ENCODE measurements around the gene FAM187B. TPM values are rescaled to one million over a fixed set of nuclear protein-coding genes. Genes with fewer than 3 reads are reported as not detected.
"Not testable (repeated sequence)": the region's sequence is repeated elsewhere in the genome, so short reads cannot be mapped to it uniquely, and the experiment has no call there.

FAM187B gene
- total RNA-seq, 1 donor from 2014 or later, result not detected

DNA sequence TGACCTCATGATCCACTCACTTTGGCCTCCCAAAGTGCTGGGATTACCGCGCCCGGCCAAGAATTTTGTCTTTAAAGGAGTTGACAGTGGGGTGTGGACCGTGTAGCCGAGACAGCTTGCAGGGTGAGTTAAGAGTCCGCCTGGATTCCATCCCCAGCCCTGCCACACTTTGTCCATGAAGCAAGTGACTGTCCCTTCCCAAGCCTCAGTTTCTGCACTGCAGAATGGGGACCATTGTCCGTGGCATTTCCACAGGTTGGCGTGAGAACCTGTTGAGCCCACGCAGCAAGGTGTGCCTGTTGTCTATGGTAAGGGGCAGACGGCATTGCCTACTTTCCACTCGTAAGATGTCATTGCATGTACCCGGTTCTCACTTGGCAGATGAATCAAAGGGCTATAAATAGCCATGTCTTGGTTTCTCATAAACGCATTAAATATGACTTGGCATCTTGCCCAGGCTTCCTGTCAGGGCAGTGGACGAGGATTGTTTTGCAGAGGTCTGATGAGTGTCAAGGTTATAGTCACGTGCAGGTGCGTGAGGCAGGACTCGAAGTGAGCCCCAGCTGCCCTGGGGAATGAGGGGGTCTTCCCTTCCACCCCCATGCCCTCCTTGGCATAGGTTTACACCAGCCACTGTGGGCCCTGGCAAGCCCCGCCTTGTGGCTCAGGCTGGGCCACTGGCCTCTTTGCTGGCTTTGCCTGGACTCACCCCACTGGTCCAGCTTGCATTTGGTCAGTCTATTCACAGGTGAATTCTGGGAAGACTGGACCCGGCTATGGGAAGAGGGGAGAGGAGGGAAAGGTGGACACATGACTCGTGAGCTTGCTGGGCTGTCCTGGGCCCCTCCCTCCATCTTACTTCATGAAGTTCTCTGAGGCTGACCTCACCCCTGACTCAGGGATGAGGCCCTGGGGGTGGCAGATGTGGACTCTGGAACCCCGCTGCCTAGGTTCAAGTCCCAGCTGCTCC lies 14.6 kb downstream of the FAM187B start:
- peak; percentile 83 for DNase-seq

DNA sequence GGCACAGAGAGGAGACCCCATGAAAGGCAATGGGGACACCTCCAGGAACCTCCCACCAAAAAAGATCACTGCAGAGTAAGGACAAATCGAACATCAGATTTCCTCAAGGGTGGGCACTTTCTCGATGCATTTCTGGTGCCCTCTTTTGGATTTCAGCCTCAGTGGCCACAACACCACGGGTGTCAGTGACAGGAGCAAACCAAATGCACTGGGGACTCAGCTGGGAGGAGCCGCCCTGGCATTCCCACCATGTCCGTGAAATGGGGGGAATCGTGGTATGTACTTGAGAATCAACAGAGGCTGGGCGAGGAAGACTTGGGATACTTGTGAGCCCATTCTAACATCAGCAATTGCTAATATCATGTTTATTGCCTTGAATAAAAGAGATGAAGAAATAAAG lies 16.3 kb downstream of the FAM187B start:
- no peak for DNase-seq

DNA sequence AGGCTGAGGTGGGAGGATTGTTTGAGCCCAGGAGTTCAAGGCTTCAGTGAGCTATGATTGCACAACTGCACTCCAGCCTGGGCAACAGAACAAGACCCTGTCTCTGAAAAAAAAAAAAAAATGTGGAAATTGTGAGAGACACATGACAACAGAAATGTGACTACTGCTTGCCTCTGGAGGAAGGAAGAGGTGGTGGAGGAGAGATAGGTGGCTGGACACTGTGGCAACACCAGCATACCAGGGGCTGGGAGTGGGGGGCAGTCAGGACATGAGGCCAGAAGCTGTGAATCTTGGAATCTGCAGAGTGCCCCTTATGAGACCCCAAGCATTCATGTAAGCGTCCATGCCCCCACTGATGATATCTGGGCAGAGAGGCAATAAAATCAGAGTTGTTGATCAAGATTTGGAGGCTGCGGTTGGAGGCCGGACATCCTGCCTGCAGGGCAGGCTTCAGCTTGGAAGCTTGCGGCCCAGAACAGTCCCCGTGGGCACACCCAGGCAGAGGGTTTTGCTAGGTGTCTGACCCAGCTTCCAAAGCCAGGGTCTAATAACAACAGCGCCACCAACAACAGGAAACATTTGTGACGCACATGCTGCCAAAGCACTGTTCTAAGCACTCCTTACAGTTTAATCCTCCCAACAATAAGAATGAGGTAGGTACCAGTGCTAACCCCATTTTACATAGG lies 16.9 kb downstream of the FAM187B start:
- DNase-seq, result no peak

DNA sequence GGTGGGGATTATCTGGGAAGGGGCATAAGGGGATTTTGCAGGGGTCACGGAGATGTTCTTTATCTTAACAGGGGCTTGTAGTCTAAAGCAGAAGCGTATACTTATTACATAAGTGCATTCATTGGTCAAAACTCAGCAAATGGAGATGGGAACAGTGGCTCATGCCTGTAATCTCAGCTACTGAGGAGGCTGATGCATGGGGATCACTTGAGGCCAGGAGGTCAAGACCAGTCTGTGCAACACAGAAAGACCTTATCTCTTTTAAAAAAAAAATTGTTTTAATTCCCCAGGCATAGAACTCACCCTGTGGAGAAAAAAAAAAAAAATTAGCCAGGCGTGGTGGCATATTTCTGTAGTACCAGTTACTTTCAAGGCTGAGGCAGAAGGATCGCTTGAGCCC lies 18.9 kb downstream of the FAM187B start:
- no peak for DNase-seq

DNA sequence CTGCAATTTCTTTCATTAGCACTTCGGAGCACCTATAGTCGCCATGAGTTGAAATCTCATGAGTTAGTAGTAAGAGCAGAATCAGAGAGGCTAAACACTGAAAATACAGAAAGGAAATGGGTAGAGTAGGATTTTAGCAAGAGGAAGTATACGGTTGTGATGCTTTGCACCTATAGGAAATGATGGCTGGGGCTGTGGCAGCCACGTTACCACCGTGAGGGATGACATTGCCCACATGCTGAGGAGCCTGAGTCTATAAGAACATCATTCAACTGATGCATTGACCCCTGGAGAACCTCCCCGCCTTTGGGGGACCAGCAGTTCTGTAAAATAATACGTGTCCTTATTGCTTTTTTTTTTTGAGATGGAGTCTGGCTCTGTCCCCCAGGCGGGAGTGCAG lies 20.4 kb downstream of the FAM187B start:
- no peak for DNase-seq

DNA sequence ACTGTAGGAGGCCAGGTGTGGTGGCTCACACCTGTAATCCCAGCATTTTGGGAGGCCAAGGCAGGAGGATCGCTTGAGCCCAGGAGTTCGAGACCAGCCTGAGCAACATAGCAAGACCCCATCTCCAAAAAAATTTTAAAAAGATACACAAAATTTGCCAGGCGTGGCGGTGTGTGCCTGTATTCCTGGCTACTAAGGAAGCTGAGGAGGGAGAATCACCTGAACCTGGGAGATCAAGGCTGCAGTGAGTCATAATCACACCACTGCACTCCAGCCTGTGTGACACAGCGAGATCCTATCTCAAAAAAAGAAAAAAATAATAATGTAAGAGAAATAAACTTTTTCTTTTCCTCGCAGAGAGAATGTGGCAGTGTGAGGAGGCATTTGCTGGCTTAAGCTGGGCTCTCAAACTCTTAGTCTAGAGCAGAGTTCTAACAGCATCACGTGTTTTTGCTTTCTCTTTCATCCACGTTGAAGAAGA lies 21.1 kb downstream of the FAM187B start:
- DNase-seq, result no peak

DNA sequence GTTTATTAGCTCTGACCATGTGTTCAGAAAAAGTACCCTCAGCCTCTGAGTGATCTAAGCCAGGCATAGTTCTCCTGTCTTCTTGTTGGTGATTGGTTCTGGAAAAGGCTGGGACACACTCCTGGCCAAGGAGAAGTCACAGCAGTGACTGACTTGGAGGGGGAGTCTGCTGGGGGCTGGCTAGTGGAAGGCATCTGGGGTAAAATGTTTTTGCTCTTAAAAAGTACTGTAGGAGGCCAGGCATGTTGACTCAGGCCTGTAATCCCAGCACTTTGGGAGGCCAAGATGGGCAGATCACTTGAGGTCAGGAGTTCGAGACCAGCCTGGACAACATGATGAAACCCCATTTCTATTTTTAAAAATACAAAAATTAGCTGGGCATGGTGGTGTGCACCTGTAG lies 21.7 kb downstream of the FAM187B start:
- DNase-seq, result no peak

DNA sequence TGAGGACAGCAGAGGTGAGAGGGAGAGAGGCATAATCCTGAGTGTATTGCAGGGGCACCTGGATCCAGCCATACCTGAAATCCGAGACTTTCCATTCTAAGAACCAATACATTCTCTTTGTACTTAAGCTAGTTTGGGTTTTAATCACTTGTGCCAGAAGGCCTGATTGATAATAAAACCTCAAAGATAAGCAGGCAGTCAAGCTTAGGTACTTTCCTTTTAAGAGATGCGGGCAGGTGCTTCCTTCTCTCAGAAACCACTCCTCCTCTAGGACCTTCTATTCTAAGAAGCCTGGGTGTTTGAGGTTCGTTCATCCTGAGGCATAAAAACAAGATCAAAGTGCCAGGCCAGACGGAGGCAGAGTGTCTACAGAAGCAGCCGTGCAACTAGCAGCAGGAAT lies 22.2 kb downstream of the FAM187B start:
- no peak for DNase-seq

DNA sequence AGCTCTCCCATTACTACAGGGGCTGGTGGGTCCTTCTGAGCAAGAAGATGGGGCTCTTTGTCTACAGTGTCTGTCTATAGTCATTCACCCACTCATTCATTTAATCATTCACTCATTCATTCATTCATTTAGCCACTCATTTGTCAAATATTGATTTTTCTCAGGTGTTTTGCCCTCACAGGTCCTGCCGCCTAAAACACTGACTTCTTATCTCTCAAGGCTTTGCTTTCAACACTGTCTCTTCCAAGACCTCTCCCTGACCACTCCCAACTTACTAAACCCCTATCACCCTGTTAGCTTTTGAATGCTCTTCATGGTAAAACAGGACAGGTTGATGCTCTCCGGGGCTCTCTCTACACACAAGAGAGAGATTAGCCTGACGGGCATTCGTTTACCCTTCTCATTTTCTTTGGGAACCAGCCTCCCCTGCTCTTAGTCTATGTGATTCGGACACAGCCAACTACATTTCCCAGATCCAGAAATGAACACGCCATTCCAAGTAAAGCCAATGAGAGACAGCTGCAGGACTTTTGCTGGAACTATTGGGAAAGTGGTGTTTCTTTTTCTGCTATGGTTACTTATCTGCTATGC lies 22.7 kb downstream of the FAM187B start:
- DNase-seq, result no peak

DNA sequence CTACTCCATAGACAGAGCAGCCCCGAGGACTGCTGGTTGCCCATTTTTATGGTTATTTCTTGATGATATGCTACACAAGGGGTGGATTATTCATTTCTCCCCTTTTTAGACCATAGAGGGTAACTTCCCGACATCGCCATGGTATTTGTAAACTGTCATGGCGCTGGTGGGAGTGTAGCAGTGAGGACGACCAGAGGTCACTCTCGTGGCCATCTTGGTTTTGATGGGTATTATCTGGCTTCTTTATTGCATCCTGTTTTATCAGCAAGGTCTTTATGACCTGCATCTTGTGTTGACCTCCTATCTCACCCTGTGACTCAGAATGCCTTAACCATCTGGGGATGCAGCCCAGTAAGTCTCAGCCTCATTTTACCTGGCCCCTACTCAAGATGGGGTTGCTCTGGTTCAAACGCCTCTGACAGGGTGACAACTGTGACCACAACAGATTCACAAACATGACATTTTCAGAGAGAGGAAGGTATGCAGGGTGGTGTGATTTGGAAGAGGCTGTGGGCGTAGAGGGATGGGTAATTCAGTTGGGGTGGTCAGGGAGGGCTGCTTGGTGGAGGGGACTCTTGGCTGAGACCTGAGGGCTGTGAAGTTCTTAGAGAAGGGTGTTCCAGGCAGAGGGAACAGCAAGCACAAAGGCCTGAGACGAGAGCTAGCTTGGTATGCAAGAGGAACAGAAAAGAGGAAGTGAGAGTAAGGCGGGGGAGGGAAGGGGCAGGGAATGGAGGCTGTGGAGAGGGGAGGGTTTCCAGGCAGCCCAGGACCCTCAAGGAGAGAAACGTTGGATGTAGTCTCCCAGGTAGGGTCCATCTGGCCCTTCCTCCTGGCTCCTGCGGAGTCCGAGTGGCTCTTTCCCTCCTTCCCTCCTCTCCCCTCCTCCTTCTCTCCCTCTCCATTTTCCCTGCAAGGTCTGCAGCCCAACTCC lies 23.5 kb downstream of the FAM187B start:
- DNase-seq, result no peak

DNA sequence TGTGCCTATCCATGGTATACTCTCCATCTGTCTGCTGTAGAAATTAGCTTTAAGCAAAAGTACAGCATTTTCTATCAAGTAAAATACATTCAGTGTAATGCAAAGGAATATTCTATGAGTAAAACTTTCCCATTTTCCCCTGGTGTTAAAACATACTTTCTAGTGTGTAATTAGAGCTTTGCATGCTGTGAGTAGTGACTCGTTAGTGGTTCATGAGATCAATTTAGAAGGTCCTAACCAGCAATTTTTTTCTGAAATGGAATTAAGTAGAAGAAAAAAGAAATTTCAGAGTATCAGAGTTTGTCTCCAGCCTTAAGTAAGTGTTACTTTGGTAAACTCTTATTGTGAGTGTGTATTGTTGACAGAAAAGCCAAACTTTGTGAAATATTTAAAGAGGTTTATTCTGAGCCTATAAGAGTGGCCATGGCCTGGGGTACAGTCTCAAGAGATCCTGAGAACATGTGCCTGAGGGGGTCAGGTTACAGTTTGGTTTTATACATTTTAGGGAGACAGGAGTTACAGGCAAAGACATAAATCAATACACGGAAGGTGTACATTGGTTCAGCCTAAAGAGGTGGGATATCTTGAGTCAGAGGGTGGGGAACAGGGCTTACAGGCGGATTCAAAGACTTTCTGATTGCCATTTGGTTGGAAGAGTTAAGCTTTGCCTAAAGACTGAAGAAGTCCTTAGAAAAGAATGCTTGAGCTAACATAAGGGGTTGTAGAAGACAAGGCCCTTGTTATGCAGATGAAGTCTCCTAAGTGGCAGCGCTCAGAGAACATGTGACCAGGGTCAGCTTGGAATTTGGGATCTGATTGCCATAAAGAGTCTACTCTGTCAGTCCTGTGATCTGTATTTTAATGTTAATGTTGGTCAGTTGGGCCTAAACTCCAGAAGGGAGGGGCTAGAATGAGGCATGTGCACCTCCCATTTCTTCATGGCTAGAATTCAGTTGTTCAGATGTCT lies 25.5 kb downstream of the FAM187B start:
- DNase-seq, result no peak

DNA sequence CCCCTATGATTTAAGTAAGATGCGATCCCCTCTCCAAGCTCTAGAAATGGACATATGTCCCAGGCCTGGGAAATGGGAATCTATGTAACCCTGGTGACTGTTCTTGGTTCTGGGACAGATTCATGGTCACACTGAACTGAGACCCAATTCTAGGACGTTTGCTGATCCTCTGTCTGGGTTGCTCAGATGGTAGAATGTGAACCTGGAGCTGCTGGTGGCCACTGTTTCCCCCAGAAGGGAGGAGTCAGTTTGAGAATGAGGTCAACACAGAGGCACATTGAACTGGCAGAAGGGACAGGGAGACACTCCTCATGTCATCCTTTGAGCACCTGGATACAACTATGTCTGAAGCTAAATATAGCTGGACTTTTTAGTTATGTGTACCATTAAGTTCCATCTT lies 29.1 kb downstream of the FAM187B start:
- DNase-seq, result no peak

DNA sequence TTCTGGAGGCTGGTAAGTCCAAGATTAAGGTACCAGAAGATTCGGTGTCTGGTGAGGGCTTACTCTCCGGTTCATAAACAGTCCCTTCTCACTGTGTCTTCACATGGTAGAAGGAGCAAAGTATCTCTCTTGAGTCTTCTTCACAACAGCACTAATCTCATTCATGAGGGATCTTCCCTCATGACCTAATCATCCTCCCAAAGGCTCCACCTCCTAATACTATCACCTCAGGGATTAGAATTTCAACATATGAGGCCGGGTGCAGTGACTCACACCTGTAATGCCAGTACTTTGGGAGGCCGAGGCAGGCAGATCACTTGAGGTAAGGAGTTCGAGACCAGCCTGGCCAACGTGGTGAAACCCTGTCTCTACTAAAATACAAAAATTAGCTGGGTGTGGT lies 31.7 kb downstream of the FAM187B start:
- DNase-seq, result not testable (repeated sequence)

DNA sequence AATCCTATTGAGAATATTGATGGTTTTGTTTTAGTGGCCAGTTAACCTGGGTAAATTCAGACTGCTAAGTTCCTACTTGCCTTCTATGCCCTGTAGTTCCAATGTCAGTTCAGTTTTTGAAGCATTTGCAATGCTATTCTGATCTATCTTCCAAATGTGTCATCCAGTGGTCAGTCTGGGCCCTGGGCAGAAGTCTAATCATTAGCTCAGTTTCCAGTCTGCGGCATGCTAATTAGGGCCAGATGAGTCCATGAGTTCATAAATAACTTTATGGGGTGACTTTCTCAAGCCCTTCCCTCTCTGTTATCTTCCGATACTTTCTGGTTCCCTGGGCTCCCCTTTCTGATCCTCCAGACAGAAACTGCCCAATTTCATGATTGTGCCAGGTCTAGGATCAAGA lies 32.7 kb downstream of the FAM187B start:
- DNase-seq, result no peak

DNA sequence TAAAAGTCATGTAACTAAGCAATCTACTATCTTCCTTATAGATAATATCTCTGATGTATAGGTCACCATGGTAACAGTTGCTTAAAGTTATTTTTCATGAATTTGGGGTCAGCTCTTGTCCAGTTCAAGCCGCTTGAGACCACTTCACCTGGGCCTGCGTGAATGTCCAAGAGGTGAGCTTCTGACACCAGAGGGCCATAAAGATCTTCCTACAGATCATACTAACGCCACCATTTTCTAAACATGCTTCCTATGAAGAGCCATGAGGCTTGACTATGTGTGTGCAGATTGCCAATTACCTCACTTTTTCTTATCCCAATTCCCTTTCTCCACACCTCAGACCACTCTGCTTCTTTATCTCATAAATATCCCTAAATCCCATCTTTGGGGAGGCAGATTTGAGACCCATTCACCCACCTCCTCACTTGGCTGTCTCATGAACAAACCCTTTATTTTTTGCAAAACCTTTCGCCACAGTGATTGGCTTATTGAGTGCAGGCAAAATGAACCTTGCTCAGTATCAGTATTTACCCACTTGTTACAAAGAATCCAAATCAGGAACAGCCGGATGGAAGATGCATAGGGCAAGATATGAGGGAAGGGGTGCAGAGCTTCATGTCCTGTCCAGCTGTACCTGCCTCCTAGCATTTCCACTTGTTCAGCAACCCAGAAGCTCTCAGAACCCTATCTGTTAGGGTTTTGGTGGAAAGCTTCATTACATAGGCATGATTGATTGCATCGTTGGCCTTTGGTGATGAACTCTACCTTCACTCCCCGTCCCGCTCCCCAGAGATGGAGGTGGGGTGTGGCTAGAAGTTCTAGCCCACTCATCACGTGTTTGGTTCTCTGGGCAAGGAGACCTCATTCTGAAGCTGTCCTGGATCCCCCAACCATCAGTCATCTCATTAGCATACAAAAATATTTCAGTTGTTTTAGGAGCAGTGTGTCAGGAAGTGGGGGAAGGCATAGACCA lies 34.2 kb downstream of the FAM187B start:
- no peak for DNase-seq

DNA sequence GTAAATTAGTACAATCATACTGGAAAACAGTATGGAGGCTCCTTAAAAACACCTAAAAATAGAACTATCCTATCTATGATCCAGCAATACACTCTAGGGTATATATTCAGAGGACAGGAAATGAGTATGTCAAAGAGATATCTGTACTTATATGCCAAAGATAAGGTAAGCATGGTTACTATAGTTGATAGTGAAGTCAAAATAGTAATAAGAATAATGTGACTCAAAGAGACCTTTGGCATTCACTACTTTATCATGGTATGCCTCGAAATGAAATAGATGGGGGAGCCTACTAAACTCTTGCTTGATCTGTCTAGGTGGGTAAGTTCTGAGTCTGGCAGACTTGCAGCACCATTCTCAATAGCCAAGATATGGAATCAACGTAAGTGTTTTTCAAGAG lies 43.7 kb downstream of the FAM187B start:
- no peak for DNase-seq

DNA sequence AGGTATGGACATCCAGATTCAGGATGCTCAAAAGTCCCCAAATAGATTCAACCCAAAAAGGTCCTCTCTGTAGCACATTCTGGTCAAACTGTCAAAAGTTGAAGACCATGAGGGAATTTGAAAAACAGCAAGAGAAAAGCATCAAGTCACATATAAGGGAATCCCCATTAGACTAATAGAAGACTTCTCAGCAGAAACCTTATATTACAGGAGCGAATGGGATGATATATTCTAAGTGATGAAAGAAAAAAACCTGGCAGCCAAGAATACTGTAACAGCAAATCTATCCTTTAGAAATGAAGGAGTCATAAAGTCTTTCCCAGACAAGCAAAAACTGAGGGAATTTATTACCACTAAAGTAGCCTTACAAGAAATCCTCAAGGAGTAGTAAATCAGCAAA lies 44.3 kb downstream of the FAM187B start:
- DNase-seq, result no peak

DNA sequence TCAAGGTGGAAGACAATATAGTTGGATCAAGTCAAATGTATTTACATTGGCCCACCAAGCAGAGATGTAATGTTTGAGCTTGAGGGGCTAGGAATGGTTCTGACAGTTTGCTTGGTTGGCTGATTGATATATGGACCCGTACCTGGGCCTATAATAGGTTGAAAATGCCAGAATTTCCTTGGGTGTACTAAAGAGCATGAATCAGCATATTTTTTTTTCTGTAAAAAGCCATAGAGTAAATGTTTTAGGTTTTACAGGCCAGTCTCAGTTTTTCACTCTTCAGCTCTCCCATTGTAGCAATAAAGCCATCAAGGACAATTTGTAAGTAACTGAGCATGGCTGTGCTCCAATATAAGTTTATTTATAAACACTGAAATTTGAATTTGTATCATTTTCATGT lies 47.2 kb downstream of the FAM187B start:
- no peak for DNase-seq

DNA sequence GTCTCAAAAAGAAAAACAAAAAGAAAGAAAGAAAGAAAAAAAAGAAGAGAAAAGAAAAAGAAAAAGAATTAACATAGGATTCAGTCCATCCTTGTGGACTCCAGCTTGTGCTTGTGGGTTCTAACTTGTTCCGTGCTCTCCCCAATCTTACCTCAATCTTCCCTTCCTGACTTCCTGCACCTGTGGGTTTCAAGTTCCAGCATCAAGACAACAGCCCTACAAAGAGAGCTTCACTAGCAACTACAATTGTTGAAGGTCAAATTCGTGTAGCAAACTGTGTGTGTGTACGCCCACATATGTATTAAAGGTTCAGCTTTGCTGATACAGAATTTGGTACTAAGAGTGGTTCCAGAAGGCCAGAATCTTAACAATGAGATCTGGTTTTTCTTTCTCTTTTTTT lies 48.7 kb downstream of the FAM187B start:
- no peak for DNase-seq
